Gastrocnemius medialis (tissue), 4 donors: ENCODE data around the gene GYPC. TPM values are rescaled to one million over a fixed set of nuclear protein-coding genes. Genes with fewer than 3 reads are reported as not detected.

Experiments
- ATAC-seq, 2 donors: fragments of 150-250 bp; one replicate each; pipeline ENCODE4 v1.9.1; 2016
- DNase-seq, 2 donors: peaks; one replicate each; pipeline ENCODE4 v3.0.0-alpha.2; 2019
- H3K27ac ChIP-seq, 4 donors: fragments of 200-600 bp; sonication (generic); 1 replicate in 1 of 4; 2 replicates in 3 of 4; pipeline ENCODE4 v1.5.1; 2016 to 2018; ENCODE audit warnings: mild to moderate bottlenecking in 2 of 4, moderate library complexity in 1 of 4
- H3K27me3 ChIP-seq, 3 donors: fragments of 200-600 bp; sonication (generic) in 2 of 3; 1 replicate in 1 of 3; 2 replicates in 2 of 3; pipeline versions ENCODE4 v1.5.1 to v1.6.0; 2016 to 2019; ENCODE audit warnings: mild to moderate bottlenecking in 1 of 3, moderate library complexity in 1 of 3
- H3K36me3 ChIP-seq, 2 donors: fragments of 200-600 bp; sonication (generic) in 1 of 2; one replicate each; pipeline ENCODE4 v1.5.1; 2017 to 2018
- H3K4me1 ChIP-seq, 2 donors: fragments of 200-600 bp; sonication (generic) in 1 of 2; one replicate each; pipeline ENCODE4 v1.5.1; 2016 to 2017; ENCODE audit warnings: mild to moderate bottlenecking in 2 of 2
- H3K4me3 ChIP-seq, 4 donors: fragments of 200-600 bp; sonication (generic) in 3 of 4; 1 replicate in 1 of 4; 2 replicates in 3 of 4; pipeline ENCODE4 v1.5.1; 2016 to 2019; ENCODE audit warnings: mild to moderate bottlenecking in 2 of 4
- H3K9me3 ChIP-seq, 3 donors: fragments of 200-600 bp; sonication (generic) in 2 of 3; 1 replicate in 1 of 3; 2 replicates in 2 of 3; pipeline ENCODE4 v1.5.1; 2016 to 2019
- POLR2A ChIP-seq, 2 donors: fragments of 450-650 bp; IDR thresholded peaks; one replicate each; pipeline ENCODE4 v1.6.1; 2017; ENCODE audit warnings: antibody characterized with exemption in 2 of 2, mild to moderate bottlenecking in 2 of 2, moderate library complexity in 2 of 2
- in situ Hi-C, 4 donors: fragments of 200-750 bp; cut with MboI; loops; one replicate each; pipeline versions ENCODE4 v1.15.0 to v1.8.0; 2017; ENCODE audit warnings: low sequenced_read_pairs in 4 of 4
- intact Hi-C: fragments of 100-400 bp; cut with DNase I; formaldehyde crosslinking; loops from one replicate; pipeline ENCODE4 v1.15.1; 2023; ENCODE audit warnings: low total_unique reads
- total RNA-seq, 4 donors: library from RNA; depleted of rRNA; stranded (reverse); fragments of >200 nt; gene quantifications; one replicate each; pipeline versions ENCODE4 v1.1.0 to v1.2.3, GENCODE V29; 2016
- TF ChIP-seq, protein P1 (sequence below), 5 experiments: fragments of 450-650 bp in 3 of 5; fragments of 200-600 bp in 2 of 5; sonication (generic) in 2 of 5; IDR thresholded peaks in 4 of 5; conservative IDR thresholded peaks in 1 of 5; 1 replicate in 4 of 5; 2 replicates in 1 of 5; pipeline ENCODE4 v1.5.1; 2016 to 2019; ENCODE audit warnings: antibody characterized with exemption in 5 of 5, mild to moderate bottlenecking in 3 of 5, moderate library complexity in 3 of 5

GYPC gene
- total RNA-seq, 4 donors from 2014 or later, result 66.3 to 82.0 (median 71.9) TPM

DNA sequence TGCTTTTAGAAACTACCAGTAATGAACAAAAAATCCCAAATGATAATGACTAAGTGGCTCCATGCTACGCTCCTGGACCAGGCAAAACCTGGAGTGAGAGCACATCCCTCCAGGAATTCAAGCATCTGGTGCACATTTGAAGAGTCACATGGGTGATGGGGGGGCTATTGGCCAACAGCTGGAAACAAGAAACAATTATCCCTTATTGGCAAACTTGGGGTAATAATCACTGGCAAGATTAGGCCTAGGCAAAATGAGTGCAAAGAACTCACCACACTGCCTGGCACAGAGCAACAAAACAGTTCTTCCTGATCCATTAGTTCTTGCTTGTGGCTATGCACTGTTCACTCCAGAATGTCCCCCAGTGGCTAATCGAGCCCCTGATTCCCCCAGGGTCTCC is 66.1 kb downstream of the GYPC start:
- ATAC-seq (no peak), DNase-seq (no peak)
- in situ Hi-C loops (no loop called here), intact Hi-C loops (no loop called here)
- Histone ChIP-seq H3K27me3 (no peaks in the 10 kb centered on the region), H3K27ac (no peak overlapping the region), H3K4me1 (peaks cover 7 to 27% of the 10 kb centered on the region in 2 donors), H3K36me3 (no peaks in the 10 kb centered on the region), H3K4me3 (no peak overlapping the region), H3K9me3 (peaks cover 0 to 7% (median 0%) of the 10 kb centered on the region in 3 donors)
- TF ChIP-seq, protein P1, sequence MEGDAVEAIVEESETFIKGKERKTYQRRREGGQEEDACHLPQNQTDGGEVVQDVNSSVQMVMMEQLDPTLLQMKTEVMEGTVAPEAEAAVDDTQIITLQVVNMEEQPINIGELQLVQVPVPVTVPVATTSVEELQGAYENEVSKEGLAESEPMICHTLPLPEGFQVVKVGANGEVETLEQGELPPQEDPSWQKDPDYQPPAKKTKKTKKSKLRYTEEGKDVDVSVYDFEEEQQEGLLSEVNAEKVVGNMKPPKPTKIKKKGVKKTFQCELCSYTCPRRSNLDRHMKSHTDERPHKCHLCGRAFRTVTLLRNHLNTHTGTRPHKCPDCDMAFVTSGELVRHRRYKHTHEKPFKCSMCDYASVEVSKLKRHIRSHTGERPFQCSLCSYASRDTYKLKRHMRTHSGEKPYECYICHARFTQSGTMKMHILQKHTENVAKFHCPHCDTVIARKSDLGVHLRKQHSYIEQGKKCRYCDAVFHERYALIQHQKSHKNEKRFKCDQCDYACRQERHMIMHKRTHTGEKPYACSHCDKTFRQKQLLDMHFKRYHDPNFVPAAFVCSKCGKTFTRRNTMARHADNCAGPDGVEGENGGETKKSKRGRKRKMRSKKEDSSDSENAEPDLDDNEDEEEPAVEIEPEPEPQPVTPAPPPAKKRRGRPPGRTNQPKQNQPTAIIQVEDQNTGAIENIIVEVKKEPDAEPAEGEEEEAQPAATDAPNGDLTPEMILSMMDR (IDR thresholded peaks at IDR 0.05 in 4 of 5, conservative IDR thresholded peaks at IDR 0.05 in 1 of 5), result no peak
- TF ChIP-seq POLR2A (IDR thresholded peaks at IDR 0.05), result no peak

DNA sequence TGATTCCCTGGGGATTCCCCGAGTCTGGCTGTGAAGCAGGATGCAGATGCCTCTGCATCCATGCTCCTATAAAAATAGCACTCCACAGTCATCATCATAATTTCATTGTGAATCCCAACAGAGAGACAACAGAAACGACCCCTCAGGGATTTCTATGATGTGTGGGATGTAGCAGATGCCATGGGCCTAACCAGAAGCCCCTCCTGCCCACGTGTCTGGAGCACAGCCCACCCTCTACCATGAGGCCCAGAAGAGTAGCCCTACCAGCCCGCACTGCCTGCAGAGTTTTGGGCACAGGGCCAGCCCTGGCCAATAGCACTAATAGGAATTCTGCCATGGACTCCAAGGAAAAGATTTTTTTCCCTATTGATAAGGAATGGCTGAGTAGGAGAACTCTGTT is 66.6 kb downstream of the GYPC start:
- in situ Hi-C loops (no loop called here), intact Hi-C loops (no loop called here)
- Histone ChIP-seq H3K27me3 (no peaks in the 10 kb centered on the region), H3K4me3 (no peak overlapping the region), H3K36me3 (no peaks in the 10 kb centered on the region), H3K9me3 (peaks cover 0 to 7% (median 0%) of the 10 kb centered on the region in 3 donors), H3K4me1 (peaks cover 7 to 27% of the 10 kb centered on the region in 2 donors), H3K27ac (no peak overlapping the region)
- DNase-seq (no peak), ATAC-seq (no peak)
- TF ChIP-seq, protein P1 (IDR thresholded peaks at IDR 0.05 in 4 of 5, conservative IDR thresholded peaks at IDR 0.05 in 1 of 5), result no peak
- no peak for TF ChIP-seq POLR2A (IDR thresholded peaks at IDR 0.05)

DNA sequence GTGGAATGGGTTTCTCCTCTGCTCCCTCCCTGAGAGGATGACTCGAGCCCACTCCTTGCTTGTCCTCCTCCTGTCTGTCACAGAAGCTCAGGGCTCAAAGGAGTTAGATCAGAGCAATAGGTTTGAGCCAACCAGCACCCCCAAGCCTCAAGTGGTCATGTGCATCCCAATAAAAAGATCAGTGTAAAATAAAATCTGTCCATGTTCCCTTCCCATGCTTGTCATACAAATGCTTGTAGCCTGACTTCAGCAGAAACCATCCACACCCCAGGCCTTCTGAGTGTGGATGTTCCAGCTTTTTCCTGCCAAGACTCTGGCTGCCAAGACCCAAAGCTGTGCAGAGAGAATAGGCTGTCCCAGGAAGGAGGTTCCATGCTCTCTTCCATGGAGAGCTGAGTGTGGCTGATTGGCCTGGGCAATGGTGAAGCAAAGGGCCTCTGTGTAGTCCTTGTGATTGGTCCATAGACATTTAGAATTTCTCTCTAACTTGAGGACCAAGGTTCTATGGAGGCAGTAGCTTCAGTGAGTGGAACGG is 67.4 kb downstream of the GYPC start:
- DNase-seq (no peak), ATAC-seq (peak in 1 of 2 donors; percentile 45)
- Histone ChIP-seq H3K27me3 (no peaks in the 10 kb centered on the region), H3K4me1 (peaks cover 7 to 27% of the 10 kb centered on the region in 2 donors), H3K36me3 (no peaks in the 10 kb centered on the region), H3K4me3 (no peak overlapping the region), H3K9me3 (peaks cover 0 to 7% (median 0%) of the 10 kb centered on the region in 3 donors), H3K27ac (no peak overlapping the region)
- intact Hi-C loops (no loop called here), in situ Hi-C loops (no loop called here)
- TF ChIP-seq, protein P1 (IDR thresholded peaks at IDR 0.05 in 4 of 5, conservative IDR thresholded peaks at IDR 0.05 in 1 of 5), result no peak
- no peak for TF ChIP-seq POLR2A (IDR thresholded peaks at IDR 0.05)

DNA sequence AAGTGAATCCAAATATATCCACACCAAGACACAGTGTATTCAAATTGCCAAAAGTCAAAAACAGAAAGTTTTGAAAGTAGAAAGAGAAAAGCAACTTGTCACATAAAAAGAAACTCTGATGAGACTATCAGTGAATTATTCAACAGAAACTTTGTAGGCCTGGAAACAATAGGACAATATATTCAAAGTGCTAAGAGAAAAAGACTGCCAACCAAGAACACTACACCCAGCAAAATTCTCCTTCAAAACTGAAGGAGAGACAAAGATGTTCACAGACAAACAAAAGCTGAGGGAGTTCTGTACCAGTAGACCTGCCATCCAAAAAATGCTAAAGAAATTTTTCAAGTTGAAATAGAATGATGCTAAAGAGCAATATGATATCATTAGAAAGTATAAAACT is 69.6 kb downstream of the GYPC start:
- Histone ChIP-seq H3K4me3 (no peak overlapping the region), H3K4me1 (peaks cover 0 to 11% of the 10 kb centered on the region in 2 donors), H3K27me3 (no peaks in the 10 kb centered on the region), H3K36me3 (no peaks in the 10 kb centered on the region), H3K27ac (no peak overlapping the region), H3K9me3 (peaks cover 0 to 7% (median 0%) of the 10 kb centered on the region in 3 donors)
- TF ChIP-seq, protein P1 (IDR thresholded peaks at IDR 0.05 in 4 of 5, conservative IDR thresholded peaks at IDR 0.05 in 1 of 5), result no peak
- TF ChIP-seq POLR2A (IDR thresholded peaks at IDR 0.05), result no peak
- DNase-seq (no peak), ATAC-seq (no peak)
- intact Hi-C loops, result no loop called here
- in situ Hi-C loops, result no loop called here

DNA sequence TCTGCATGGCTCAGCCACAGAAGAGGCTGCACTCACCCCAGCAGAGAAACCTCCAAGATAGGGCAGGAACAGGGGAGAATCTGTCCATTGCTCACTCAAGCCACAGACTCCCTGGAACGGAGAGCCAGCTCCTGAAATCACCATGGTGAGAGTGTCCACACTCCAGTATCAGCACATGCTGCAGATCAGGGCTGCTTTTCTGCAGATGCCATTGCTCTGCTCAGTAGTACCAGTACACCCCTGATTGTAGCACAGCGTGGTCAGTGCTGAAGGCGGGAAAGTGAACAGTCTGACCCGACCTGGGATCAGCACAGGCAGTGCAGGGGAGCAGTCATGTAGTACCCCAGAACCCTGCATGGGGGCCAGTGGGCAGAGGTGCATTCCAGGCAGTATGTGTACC is 73.9 kb downstream of the GYPC start:
- TF ChIP-seq, protein P1 (IDR thresholded peaks at IDR 0.05 in 4 of 5, conservative IDR thresholded peaks at IDR 0.05 in 1 of 5), result no peak
- no peak for TF ChIP-seq POLR2A (IDR thresholded peaks at IDR 0.05)
- ATAC-seq (no peak), DNase-seq (no peak)
- H3K9me3 ChIP-seq, result peaks cover 0 to 4% (median 0%) of the 10 kb centered on the region in 3 donors
- in situ Hi-C loops (no loop called here), intact Hi-C loops (no loop called here)
- no peak overlapping the region for H3K27ac ChIP-seq
- no peaks in the 10 kb centered on the region for H3K4me1 ChIP-seq
- H3K36me3 ChIP-seq, result no peaks in the 10 kb centered on the region
- no peaks in the 10 kb centered on the region for H3K27me3 ChIP-seq
- H3K4me3 ChIP-seq, result no peak overlapping the region
